Ishikawa (cell line): Measurements from ENCODE around the gene AKAP9.

ENCODE experiments used
- CEBPB ChIP-seq: IDR thresholded peaks from 2 replicates; pipeline ENCODE4 v1.6.1; 2012
- CREB1 ChIP-seq: IDR thresholded peaks from 2 replicates; pipeline ENCODE4 v1.6.1; 2012; ENCODE audit warnings: low read depth
- EP300 ChIP-seq: IDR thresholded peaks from 2 replicates; pipeline ENCODE4 v1.6.1; 2012; ENCODE audit warnings: borderline replicate concordance
- MAX ChIP-seq: IDR thresholded peaks from 2 replicates; pipeline ENCODE4 v1.6.1; 2012
- NFIC ChIP-seq: IDR thresholded peaks from 2 replicates; pipeline ENCODE4 v1.6.1; 2012
- RAD21 ChIP-seq: IDR thresholded peaks from 2 replicates; pipeline ENCODE4 v1.6.1; 2012; ENCODE audit warnings: low read depth
- TAF1 ChIP-seq: IDR thresholded peaks from 2 replicates; pipeline ENCODE4 v1.6.1; 2012; ENCODE audit warnings: low read depth, mild to moderate bottlenecking
- TCF12 ChIP-seq: IDR thresholded peaks from 2 replicates; pipeline ENCODE4 v1.6.1; 2012; ENCODE audit warnings: low read depth
- TEAD4 ChIP-seq: IDR thresholded peaks from 2 replicates; pipeline ENCODE4 v1.6.1; 2012
- YY1 ChIP-seq: IDR thresholded peaks from 2 replicates; pipeline ENCODE4 v1.6.1; 2012; ENCODE audit warnings: low read depth
- TF ChIP-seq, protein P1 (sequence below): IDR thresholded peaks from 2 replicates; pipeline ENCODE4 v1.6.1; 2012; ENCODE audit warnings: low read depth, mild to moderate bottlenecking
- TF ChIP-seq, protein P2 (sequence below): IDR thresholded peaks from 2 replicates; pipeline ENCODE4 v1.6.1; 2012

DNA sequence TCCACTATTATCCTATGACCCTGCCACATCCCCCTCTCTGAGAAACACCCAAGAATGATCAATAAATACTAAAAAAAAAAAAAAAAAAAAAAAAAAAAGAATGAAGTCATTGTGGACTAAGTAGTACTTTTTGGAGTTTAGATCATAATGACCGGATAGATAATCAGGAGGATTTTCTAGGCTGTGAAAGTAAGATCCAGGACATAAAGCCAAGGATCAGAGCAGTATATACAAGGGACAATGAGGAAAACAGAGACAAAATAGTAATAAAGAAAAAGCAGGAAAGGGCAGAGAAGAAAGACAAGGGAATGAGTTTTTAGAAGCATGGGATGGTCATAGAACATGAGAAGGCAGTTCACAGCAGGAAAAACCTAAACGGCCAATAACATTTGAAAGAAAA, 87.6 kb downstream of the AKAP9 start:
- TF ChIP-seq NFIC (no peak), EP300 (no peak), TAF1 (no peak), RAD21 (no peak), CREB1 (no peak), MAX (no peak), TEAD4 (no peak), TCF12 (no peak), YY1 (no peak), CEBPB (no peak)
- TF ChIP-seq, protein P1, sequence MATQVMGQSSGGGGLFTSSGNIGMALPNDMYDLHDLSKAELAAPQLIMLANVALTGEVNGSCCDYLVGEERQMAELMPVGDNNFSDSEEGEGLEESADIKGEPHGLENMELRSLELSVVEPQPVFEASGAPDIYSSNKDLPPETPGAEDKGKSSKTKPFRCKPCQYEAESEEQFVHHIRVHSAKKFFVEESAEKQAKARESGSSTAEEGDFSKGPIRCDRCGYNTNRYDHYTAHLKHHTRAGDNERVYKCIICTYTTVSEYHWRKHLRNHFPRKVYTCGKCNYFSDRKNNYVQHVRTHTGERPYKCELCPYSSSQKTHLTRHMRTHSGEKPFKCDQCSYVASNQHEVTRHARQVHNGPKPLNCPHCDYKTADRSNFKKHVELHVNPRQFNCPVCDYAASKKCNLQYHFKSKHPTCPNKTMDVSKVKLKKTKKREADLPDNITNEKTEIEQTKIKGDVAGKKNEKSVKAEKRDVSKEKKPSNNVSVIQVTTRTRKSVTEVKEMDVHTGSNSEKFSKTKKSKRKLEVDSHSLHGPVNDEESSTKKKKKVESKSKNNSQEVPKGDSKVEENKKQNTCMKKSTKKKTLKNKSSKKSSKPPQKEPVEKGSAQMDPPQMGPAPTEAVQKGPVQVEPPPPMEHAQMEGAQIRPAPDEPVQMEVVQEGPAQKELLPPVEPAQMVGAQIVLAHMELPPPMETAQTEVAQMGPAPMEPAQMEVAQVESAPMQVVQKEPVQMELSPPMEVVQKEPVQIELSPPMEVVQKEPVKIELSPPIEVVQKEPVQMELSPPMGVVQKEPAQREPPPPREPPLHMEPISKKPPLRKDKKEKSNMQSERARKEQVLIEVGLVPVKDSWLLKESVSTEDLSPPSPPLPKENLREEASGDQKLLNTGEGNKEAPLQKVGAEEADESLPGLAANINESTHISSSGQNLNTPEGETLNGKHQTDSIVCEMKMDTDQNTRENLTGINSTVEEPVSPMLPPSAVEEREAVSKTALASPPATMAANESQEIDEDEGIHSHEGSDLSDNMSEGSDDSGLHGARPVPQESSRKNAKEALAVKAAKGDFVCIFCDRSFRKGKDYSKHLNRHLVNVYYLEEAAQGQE = no peak
- TF ChIP-seq, protein P2, sequence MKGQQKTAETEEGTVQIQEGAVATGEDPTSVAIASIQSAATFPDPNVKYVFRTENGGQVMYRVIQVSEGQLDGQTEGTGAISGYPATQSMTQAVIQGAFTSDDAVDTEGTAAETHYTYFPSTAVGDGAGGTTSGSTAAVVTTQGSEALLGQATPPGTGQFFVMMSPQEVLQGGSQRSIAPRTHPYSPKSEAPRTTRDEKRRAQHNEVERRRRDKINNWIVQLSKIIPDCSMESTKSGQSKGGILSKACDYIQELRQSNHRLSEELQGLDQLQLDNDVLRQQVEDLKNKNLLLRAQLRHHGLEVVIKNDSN = no peak
